HEK293 (cell line): ENCODE data around the gene SCLT1.

Experiments used
- CTCF ChIA-PET: fragments of 350-600 bp; formaldehyde crosslinking; extraction: SDS; loops from one replicate; lab custom pipeline; 2021; ENCODE audit warnings: antibody characterized with exemption; lab: Yijun Ruan, JAX
- POLR2A ChIA-PET: fragments of 300-600 bp; formaldehyde crosslinking; extraction: SDS; loops from one replicate; lab custom pipeline; 2020; ENCODE audit warnings: antibody characterized with exemption, inconsistent platforms; lab: Yijun Ruan, JAX
- H3K27ac ChIP-seq: fragments of 200-500 bp; sonication (Bioruptor generic); 2 replicates; pipeline ENCODE4 v1.5.1; 2014; ENCODE audit warnings: low read depth, low read length, control low read depth, inconsistent platforms; ENCODE audit errors: extremely low read depth
- H3K36me3 ChIP-seq, 2 experiments: fragments of 200-500 bp in 1 of 2; sonication (Bioruptor generic) in 1 of 2; 1 replicate in 1 of 2; 2 replicates in 1 of 2; pipeline ENCODE4 v1.5.1; 2014 to 2017; ENCODE audit warnings: inconsistent platforms in 2 of 2, low read length in 2 of 2; ENCODE audit not compliant: control insufficient read depth in 2 of 2, insufficient read depth in 1 of 2
- H3K4me1 ChIP-seq: fragments of 200-500 bp; sonication (Bioruptor generic); 2 replicates; pipeline ENCODE4 v1.5.1; 2014; ENCODE audit warnings: mild to moderate bottlenecking, low read length, inconsistent platforms; ENCODE audit not compliant: control insufficient read depth, insufficient read depth
- H3K4me3 ChIP-seq: 2 replicates; pipeline ENCODE4 v1.5.1; 2011; ENCODE audit warnings: low read depth, mild to moderate bottlenecking, control low read depth, low read length, moderate library complexity
- H3K9me3 ChIP-seq: fragments of 200-500 bp; sonication (Bioruptor generic); 2 replicates; pipeline ENCODE4 v1.5.1; 2014; ENCODE audit warnings: low read depth, low read length, inconsistent platforms; ENCODE audit not compliant: control insufficient read depth, insufficient read depth
- AEBP2 ChIP-seq: fragments of 450-650 bp; formaldehyde crosslinking; IDR thresholded peaks from 2 replicates; pipeline ENCODE4 v1.5.1; 2016; ENCODE audit warnings: missing biosample characterization, missing genetic modification characterization, borderline replicate concordance
- INSM2 ChIP-seq: fragments of 450-650 bp; formaldehyde crosslinking; IDR thresholded peaks from 2 replicates; pipeline ENCODE4 v1.5.1; 2016; ENCODE audit warnings: missing biosample characterization, missing genetic modification characterization
- KLF17 ChIP-seq: fragments of 450-650 bp; formaldehyde crosslinking; IDR thresholded peaks from 2 replicates; pipeline ENCODE4 v1.5.1; 2016; ENCODE audit warnings: missing biosample characterization, missing genetic modification characterization
- KLF7 ChIP-seq: fragments of 450-650 bp; formaldehyde crosslinking; IDR thresholded peaks from 2 replicates; pipeline ENCODE4 v1.5.1; 2016; ENCODE audit warnings: missing biosample characterization, missing genetic modification characterization, borderline replicate concordance
- PRDM10 ChIP-seq: fragments of 450-650 bp; formaldehyde crosslinking; IDR thresholded peaks from 2 replicates; pipeline ENCODE4 v1.5.1; 2016; ENCODE audit warnings: missing biosample characterization, missing genetic modification characterization
- SP2 ChIP-seq: fragments of 450-650 bp; formaldehyde crosslinking; IDR thresholded peaks from 2 replicates; pipeline ENCODE4 v1.5.1; 2016; ENCODE audit warnings: missing biosample characterization, missing genetic modification characterization
- ZBTB26 ChIP-seq: fragments of 450-650 bp; formaldehyde crosslinking; optimal IDR thresholded peaks from 2 replicates; pipeline ENCODE3; 2016; ENCODE audit warnings: missing biosample characterization, mild to moderate bottlenecking, missing genetic modification characterization
- ZFP69B ChIP-seq: fragments of 450-650 bp; formaldehyde crosslinking; IDR thresholded peaks from 2 replicates; pipeline ENCODE4 v1.5.1; 2016; ENCODE audit warnings: missing biosample characterization, missing genetic modification characterization
- ZNF19 ChIP-seq: fragments of 450-650 bp; formaldehyde crosslinking; IDR thresholded peaks from 2 replicates; pipeline ENCODE4; 2016; ENCODE audit warnings: missing biosample characterization, missing genetic modification characterization, low read depth
- ZNF211 ChIP-seq: fragments of 450-650 bp; formaldehyde crosslinking; IDR thresholded peaks from 2 replicates; pipeline ENCODE4 v1.5.1; 2016; ENCODE audit warnings: low read depth, missing biosample characterization, missing genetic modification characterization
- ZNF214 ChIP-seq: fragments of 450-650 bp; formaldehyde crosslinking; IDR thresholded peaks from 2 replicates; pipeline ENCODE4 v1.5.1; 2017; ENCODE audit warnings: missing biosample characterization, mild to moderate bottlenecking, missing genetic modification characterization, borderline replicate concordance
- ZNF221 ChIP-seq: fragments of 450-650 bp; formaldehyde crosslinking; IDR thresholded peaks from 2 replicates; pipeline ENCODE4 v1.5.1; 2017; ENCODE audit warnings: missing biosample characterization, missing genetic modification characterization, borderline replicate concordance
- ZNF24 ChIP-seq: fragments of 450-650 bp; formaldehyde crosslinking; IDR thresholded peaks from 2 replicates; pipeline ENCODE4 v1.5.1; 2016; ENCODE audit warnings: missing biosample characterization, missing genetic modification characterization
- ZNF473 ChIP-seq: fragments of 450-650 bp; formaldehyde crosslinking; IDR thresholded peaks from 2 replicates; pipeline ENCODE4 v1.5.1; 2017; ENCODE audit warnings: missing biosample characterization, missing genetic modification characterization
- ZNF529 ChIP-seq: fragments of 450-650 bp; formaldehyde crosslinking; IDR thresholded peaks from 2 replicates; pipeline ENCODE4 v1.5.1; 2017; ENCODE audit warnings: missing genetic modification characterization, missing biosample characterization; ENCODE audit not compliant: insufficient replicate concordance
- ZNF571 ChIP-seq: fragments of 450-650 bp; formaldehyde crosslinking; IDR thresholded peaks from 2 replicates; pipeline ENCODE4 v1.5.0; 2017; ENCODE audit warnings: missing biosample characterization, missing genetic modification characterization
- ZNF596 ChIP-seq: fragments of 450-650 bp; IDR thresholded peaks from 2 replicates; pipeline ENCODE4 v1.5.0; 2018; ENCODE audit warnings: missing biosample characterization, mild to moderate bottlenecking, missing genetic modification characterization, moderate library complexity
- ZNF610 ChIP-seq: fragments of 450-650 bp; formaldehyde crosslinking; IDR thresholded peaks from 2 replicates; pipeline ENCODE4 v1.5.1; 2016; ENCODE audit warnings: missing biosample characterization, missing genetic modification characterization, borderline replicate concordance
- ZNF621 ChIP-seq: fragments of 450-650 bp; formaldehyde crosslinking; IDR thresholded peaks from 2 replicates; pipeline ENCODE4 v1.5.1; 2017; ENCODE audit warnings: missing biosample characterization, missing genetic modification characterization
- ZNF626 ChIP-seq: fragments of 450-650 bp; sonication (Bioruptor Pico); formaldehyde crosslinking; IDR thresholded peaks from 2 replicates; pipeline ENCODE4 v1.5.1; 2018; ENCODE audit warnings: missing biosample characterization, missing genetic modification characterization, inconsistent platforms
- ZNF670 ChIP-seq: fragments of 450-650 bp; formaldehyde crosslinking; IDR thresholded peaks from 2 replicates; pipeline ENCODE4 v1.5.1; 2016; ENCODE audit warnings: missing biosample characterization, missing genetic modification characterization, low read depth
- ZNF768 ChIP-seq: fragments of 450-650 bp; formaldehyde crosslinking; IDR thresholded peaks from 2 replicates; pipeline ENCODE4 v1.5.1; 2018; ENCODE audit warnings: missing biosample characterization, mild to moderate bottlenecking, missing genetic modification characterization
- ZNF830 ChIP-seq: fragments of 450-650 bp; IDR thresholded peaks from 2 replicates; pipeline ENCODE4 v1.5.0; 2018; ENCODE audit warnings: missing biosample characterization, missing genetic modification characterization, low read depth, mild to moderate bottlenecking, moderate library complexity
- ZSCAN16 ChIP-seq: fragments of 450-650 bp; formaldehyde crosslinking; IDR thresholded peaks from 2 replicates; pipeline ENCODE4 v1.5.1; 2016; ENCODE audit warnings: missing biosample characterization, missing genetic modification characterization

The SCLT1 gene

GRCh38 chr4:128847082-128847724, 246.1 kb downstream of the SCLT1 start (continued):
- TF ChIP-seq ZNF610 (tag by site-specific recombination) (no peak), SP2 (tag by site-specific recombination) (no peak), ZNF670 (tag by site-specific recombination) (no peak), ZNF626 (no peak), KLF17 (tag by site-specific recombination) (no peak), ZNF768 (no peak), ZFP69B (tag by site-specific recombination) (no peak), ZNF214 (tag by site-specific recombination) (no peak)

- no peak for TF ChIP-seq ZNF571 (tag by site-specific recombination)
- TF ChIP-seq AEBP2 = no peak
- no peak for TF ChIP-seq INSM2 (tag by site-specific recombination)
- no peak for TF ChIP-seq ZNF529 (tag by site-specific recombination)
- no peak for TF ChIP-seq ZNF621 (tag by site-specific recombination)
- TF ChIP-seq ZSCAN16 (tag by site-specific recombination) = no peak
- TF ChIP-seq ZNF596 (tag by site-specific recombination) = no peak
- no peak for TF ChIP-seq ZNF24 (tag by site-specific recombination)
- TF ChIP-seq PRDM10 = no peak
- no peak for TF ChIP-seq KLF7 (tag by site-specific recombination)
- no peak for TF ChIP-seq ZNF211 (tag by site-specific recombination)
- no peak for TF ChIP-seq ZNF19 (tag by site-specific recombination)
- TF ChIP-seq ZBTB26 (tag by site-specific recombination) = no peak
- TF ChIP-seq ZNF473 = no peak
- no peak for TF ChIP-seq ZNF221 (tag by site-specific recombination)
- no peak for TF ChIP-seq ZNF830
- H3K36me3 ChIP-seq = peaks cover 0 to 84% of the 10 kb centered on the region in 2 experiments; a peak in 2 of 3 replicates
- H3K9me3 ChIP-seq = no peaks in the 10 kb centered on the region
- ChIA-PET CTCF (no interaction called here), POLR2A (no interaction called here)
- H3K4me1 ChIP-seq = no peaks in the 10 kb centered on the region
- no peak overlapping the region for H3K4me3 ChIP-seq
- no peak overlapping the region for H3K27ac ChIP-seq
Measured at GRCh38 chr4:128846063-128846462, 247.3 kb downstream of the SCLT1 start.
